HUES6 (cell line): ENCODE results near the gene TAMM41.
"Not testable (repeated sequence)": the region's sequence is repeated elsewhere in the genome, so short reads cannot be mapped to it uniquely, and the experiment has no call there.

Experiments used
- H3K27ac ChIP-seq: 2 replicates; pipeline ENCODE4 v1.7.0; 2013; ENCODE audit warnings: low read depth, mild to moderate bottlenecking, low read length, inconsistent platforms
- H3K27me3 ChIP-seq: 2 replicates; pipeline ENCODE4 v1.6.1; 2013; ENCODE audit warnings: low read length; ENCODE audit not compliant: control insufficient read depth, insufficient read depth
- H3K36me3 ChIP-seq: 2 replicates; pipeline ENCODE4 v1.6.1; 2013; ENCODE audit warnings: low read length; ENCODE audit not compliant: control insufficient read depth, insufficient read depth
- H3K4me1 ChIP-seq: 2 replicates; pipeline ENCODE4 v1.6.1; 2013; ENCODE audit warnings: low read length; ENCODE audit not compliant: control insufficient read depth, insufficient read depth
- H3K4me3 ChIP-seq: 2 replicates; pipeline ENCODE4 v1.5.1; 2013; ENCODE audit warnings: low read depth, low read length
- H3K9ac ChIP-seq: one replicate; pipeline ENCODE4 v1.6.1; 2013; ENCODE audit warnings: mild to moderate bottlenecking, low read length
- H3K9me3 ChIP-seq: 2 replicates; pipeline ENCODE4 v1.6.1; 2013; ENCODE audit warnings: low read depth, low read length; ENCODE audit not compliant: control insufficient read depth, insufficient read depth

Gene TAMM41

GRCh38 chr3:11780341-11780740 is 66.3 kb downstream of the TAMM41 start:
- Histone ChIP-seq H3K36me3 (no peaks in the 10 kb centered on the region), H3K4me3 (no peak overlapping the region), H3K9me3 (no peaks in the 10 kb centered on the region), H3K27ac (no peak overlapping the region), H3K4me1 (no peaks in the 10 kb centered on the region), H3K27me3 (no peaks in the 10 kb centered on the region), H3K9ac (no peak overlapping the region)

GRCh38 chr3:11779626-11780025 is 67.1 kb downstream of the TAMM41 start:
- Histone ChIP-seq H3K36me3 (no peaks in the 10 kb centered on the region), H3K9ac (no peak overlapping the region), H3K9me3 (no peaks in the 10 kb centered on the region), H3K4me3 (no peak overlapping the region), H3K27ac (no peak overlapping the region), H3K4me1 (no peaks in the 10 kb centered on the region), H3K27me3 (no peaks in the 10 kb centered on the region)

GRCh38 chr3:11778248-11778647 is 68.4 kb downstream of the TAMM41 start:
- H3K27ac ChIP-seq = no peak overlapping the region
- no peak overlapping the region for H3K4me3 ChIP-seq
- no peaks in the 10 kb centered on the region for H3K4me1 ChIP-seq
- H3K9ac ChIP-seq = no peak overlapping the region
- H3K36me3 ChIP-seq = no peaks in the 10 kb centered on the region
- no peaks in the 10 kb centered on the region for H3K9me3 ChIP-seq
- no peaks in the 10 kb centered on the region for H3K27me3 ChIP-seq

GRCh38 chr3:11776346-11776745 is 70.3 kb downstream of the TAMM41 start:
- no peaks in the 10 kb centered on the region for H3K36me3 ChIP-seq
- H3K9ac ChIP-seq = no peak overlapping the region
- H3K27ac ChIP-seq = no peak overlapping the region
- no peaks in the 10 kb centered on the region for H3K9me3 ChIP-seq
- no peaks in the 10 kb centered on the region for H3K27me3 ChIP-seq
- no peak overlapping the region for H3K4me3 ChIP-seq
- peaks cover under 1% of the 10 kb centered on the region; the same call in 1 of the 2 replicates for H3K4me1 ChIP-seq

GRCh38 chr3:11775493-11775892 is 71.2 kb downstream of the TAMM41 start:
- Histone ChIP-seq H3K4me1 (peaks cover 9% of the 10 kb centered on the region), H3K9ac (no peak overlapping the region), H3K27me3 (no peaks in the 10 kb centered on the region), H3K27ac (no peak overlapping the region), H3K9me3 (no peaks in the 10 kb centered on the region), H3K36me3 (no peaks in the 10 kb centered on the region), H3K4me3 (no peak overlapping the region)

- H3K27me3 ChIP-seq = no peaks in the 10 kb centered on the region
- H3K9ac ChIP-seq = no peak overlapping the region
- no peak overlapping the region for H3K27ac ChIP-seq
- H3K36me3 ChIP-seq = no peaks in the 10 kb centered on the region
- H3K9me3 ChIP-seq = no peaks in the 10 kb centered on the region
- peaks cover 13% of the 10 kb centered on the region for H3K4me1 ChIP-seq
- H3K4me3 ChIP-seq = no peak overlapping the region
Observed at GRCh38 chr3:11774296-11774877, 72.3 kb downstream of the TAMM41 start.

GRCh38 chr3:11771931-11772330 is 74.8 kb downstream of the TAMM41 start:
- H3K4me1 ChIP-seq = peaks cover 13% of the 10 kb centered on the region
- H3K27ac ChIP-seq, H3K36me3 ChIP-seq, H3K9me3 ChIP-seq, H3K9ac ChIP-seq, H3K27me3 ChIP-seq, H3K4me3 ChIP-seq: not testable (repeated sequence)

GRCh38 chr3:11770477-11771391 is 76.0 kb downstream of the TAMM41 start:
- peak overlapping the region; percentile 17 for H3K4me3 ChIP-seq
- H3K9ac ChIP-seq = peak overlapping the region; percentile 61
- H3K27me3 ChIP-seq = no peaks in the 10 kb centered on the region
- H3K36me3 ChIP-seq = no peaks in the 10 kb centered on the region
- H3K27ac ChIP-seq = peak overlapping the region; percentile 19; the same call in 1 of the 2 replicates
- no peaks in the 10 kb centered on the region for H3K9me3 ChIP-seq
- peaks cover 13% of the 10 kb centered on the region for H3K4me1 ChIP-seq

- Histone ChIP-seq H3K27ac (no peak overlapping the region), H3K36me3 (no peaks in the 10 kb centered on the region), H3K4me1 (peaks cover 13% of the 10 kb centered on the region), H3K9me3 (no peaks in the 10 kb centered on the region), H3K9ac (no peak overlapping the region), H3K4me3 (peak overlapping the region; percentile 17), H3K27me3 (no peaks in the 10 kb centered on the region)
Observed at GRCh38 chr3:11769704-11770476, 76.8 kb downstream of the TAMM41 start.

- Histone ChIP-seq H3K27me3 (no peaks in the 10 kb centered on the region), H3K9ac (no peak overlapping the region), H3K36me3 (no peaks in the 10 kb centered on the region), H3K4me1 (peaks cover 13% of the 10 kb centered on the region), H3K27ac (no peak overlapping the region), H3K4me3 (no peak overlapping the region), H3K9me3 (no peaks in the 10 kb centered on the region)
Observed at GRCh38 chr3:11768604-11769003, 78.1 kb downstream of the TAMM41 start.

GRCh38 chr3:11764931-11765363 is 81.7 kb downstream of the TAMM41 start:
- Histone ChIP-seq H3K9ac (no peak overlapping the region), H3K27ac (no peak overlapping the region), H3K4me3 (no peak overlapping the region), H3K36me3 (no peaks in the 10 kb centered on the region), H3K9me3 (no peaks in the 10 kb centered on the region), H3K27me3 (no peaks in the 10 kb centered on the region), H3K4me1 (peaks cover under 1% of the 10 kb centered on the region; the same call in 1 of the 2 replicates)
